Brain pericyte (primary cell): ENCODE measurements around the gene RGCC.
"Not testable (repeated sequence)": the region's sequence is repeated elsewhere in the genome, so short reads cannot be mapped to it uniquely, and the experiment has no call there.

Experiments used
- DNase-seq: peaks from one replicate; pipeline ENCODE4 v3.0.0-alpha.2; 2012; ENCODE audit warnings: low read depth, low spot score

Gene RGCC

GRCh38 chr13:41456768-41457588, at the start of gene RGCC:
TSS of gene RGCC (plus strand) at chr13:41457550. CDS start at chr13:41457708, 158 bp downstream.
- DNase-seq = no peak

- DNase-seq = no peak
Observed at GRCh38 chr13:41408121-41408520, 49.2 kb upstream of the RGCC start.

GRCh38 chr13:41408746-41409145, 48.6 kb upstream of the RGCC start:
- no peak for DNase-seq

- no peak for DNase-seq
Observed at GRCh38 chr13:41409611-41410010, 47.7 kb upstream of the RGCC start.

- DNase-seq = no peak
Observed at GRCh38 chr13:41411060-41411459, 46.3 kb upstream of the RGCC start.

GRCh38 chr13:41411522-41411921, 45.8 kb upstream of the RGCC start:
- peak; percentile 13 for DNase-seq

GRCh38 chr13:41413872-41414271, 43.5 kb upstream of the RGCC start:
- no peak for DNase-seq

- DNase-seq = no peak
Observed at GRCh38 chr13:41416276-41416675, 41.1 kb upstream of the RGCC start.

GRCh38 chr13:41418027-41418426, 39.3 kb upstream of the RGCC start:
- DNase-seq = peak; percentile 11

GRCh38 chr13:41418731-41419130, 38.6 kb upstream of the RGCC start:
- DNase-seq = no peak

- no peak for DNase-seq
Observed at GRCh38 chr13:41419206-41419605, 38.1 kb upstream of the RGCC start.

- DNase-seq = no peak
Observed at GRCh38 chr13:41420146-41420545, 37.2 kb upstream of the RGCC start.

GRCh38 chr13:41421330-41421729, 36.0 kb upstream of the RGCC start:
- DNase-seq = not testable (repeated sequence)

- DNase-seq = not testable (repeated sequence)
Observed at GRCh38 chr13:41421983-41422382, 35.4 kb upstream of the RGCC start.

GRCh38 chr13:41423259-41423658, 34.1 kb upstream of the RGCC start:
- DNase-seq = not testable (repeated sequence)

GRCh38 chr13:41424675-41425074, 32.7 kb upstream of the RGCC start:
- not testable (repeated sequence) for DNase-seq

- DNase-seq = no peak
Observed at GRCh38 chr13:41426047-41426446, 31.3 kb upstream of the RGCC start.

- no peak for DNase-seq
Observed at GRCh38 chr13:41427666-41428065, 29.7 kb upstream of the RGCC start.

- no peak for DNase-seq
Observed at GRCh38 chr13:41428155-41428554, 29.2 kb upstream of the RGCC start.

- DNase-seq = not testable (repeated sequence)
Observed at GRCh38 chr13:41434030-41434429, 23.3 kb upstream of the RGCC start.

- no peak for DNase-seq
Observed at GRCh38 chr13:41434831-41435520, 22.4 kb upstream of the RGCC start.

- no peak for DNase-seq
Observed at GRCh38 chr13:41443969-41444368, 13.4 kb upstream of the RGCC start.

- no peak for DNase-seq
Observed at GRCh38 chr13:41452462-41452861, 4.9 kb upstream of the RGCC start.
